Stimulated activated naive CD8-positive, alpha-beta T cell treated with anti-CD3 and anti-CD28 coated beads, Interleukin-15, Interleukin-2, amounts not matched to agents 100 ng/mL and 50 ng/mL, for 24 hours (primary cell): ENCODE data around the gene CCR4.
"Not testable (repeated sequence)": the region's sequence is repeated elsewhere in the genome, so short reads cannot be mapped to it uniquely, and the experiment has no call there.

Experiments
- H3K27ac Mint-ChIP-seq: one replicate; pipeline ENCODE4 v1.8.0; 2021; ENCODE audit warnings: mild to moderate bottlenecking, mixed read lengths
- H3K27me3 Mint-ChIP-seq: one replicate; pipeline ENCODE4 v1.8.0; 2021; ENCODE audit warnings: mixed read lengths
- H3K36me3 Mint-ChIP-seq: one replicate; pipeline ENCODE4 v1.8.0; 2021; ENCODE audit warnings: low read depth, mixed read lengths
- H3K4me1 Mint-ChIP-seq: one replicate; pipeline ENCODE4 v1.8.0; 2021; ENCODE audit warnings: low read depth, mixed read lengths
- H3K4me3 Mint-ChIP-seq: one replicate; pipeline ENCODE4 v1.8.0; 2021; ENCODE audit warnings: mild to moderate bottlenecking, mixed read lengths
- H3K9me3 Mint-ChIP-seq: one replicate; pipeline ENCODE4 v1.8.0; 2021; ENCODE audit warnings: mixed read lengths

Gene CCR4

DNA sequence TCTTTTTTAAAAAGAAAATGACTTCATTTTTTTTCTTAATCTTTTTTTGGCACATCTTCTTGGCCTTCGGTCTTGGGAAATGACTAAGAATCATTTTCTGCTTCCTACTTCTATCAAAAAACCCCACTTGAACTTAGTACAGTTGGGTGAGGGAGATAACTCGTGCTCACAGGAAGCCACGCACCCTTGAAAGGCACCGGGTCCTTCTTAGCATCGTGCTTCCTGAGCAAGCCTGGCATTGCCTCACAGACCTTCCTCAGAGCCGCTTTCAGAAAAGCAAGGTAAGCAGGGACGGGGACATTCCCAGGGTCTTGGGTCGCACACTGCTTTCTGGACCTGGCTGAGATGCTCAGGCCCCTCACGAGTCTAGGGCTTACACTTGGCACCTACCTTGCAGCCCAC lies at the start of gene CCR4:
TSS of gene CCR4 (plus strand) at position 235 of the 402 bp plus-strand sequence. CDS start 1,779 bp downstream, outside the sequence.
- Mint-ChIP-seq H3K4me1 (peaks cover 48% of the 10 kb centered on the region), H3K27me3 (no peaks in the 10 kb centered on the region), H3K36me3 (peaks cover 7% of the 10 kb centered on the region), H3K27ac (peak within 1 kb of the TSS; percentile 86), H3K4me3 (peak within 1 kb of the TSS; percentile 74), H3K9me3 (no peaks in the 10 kb centered on the region)

DNA sequence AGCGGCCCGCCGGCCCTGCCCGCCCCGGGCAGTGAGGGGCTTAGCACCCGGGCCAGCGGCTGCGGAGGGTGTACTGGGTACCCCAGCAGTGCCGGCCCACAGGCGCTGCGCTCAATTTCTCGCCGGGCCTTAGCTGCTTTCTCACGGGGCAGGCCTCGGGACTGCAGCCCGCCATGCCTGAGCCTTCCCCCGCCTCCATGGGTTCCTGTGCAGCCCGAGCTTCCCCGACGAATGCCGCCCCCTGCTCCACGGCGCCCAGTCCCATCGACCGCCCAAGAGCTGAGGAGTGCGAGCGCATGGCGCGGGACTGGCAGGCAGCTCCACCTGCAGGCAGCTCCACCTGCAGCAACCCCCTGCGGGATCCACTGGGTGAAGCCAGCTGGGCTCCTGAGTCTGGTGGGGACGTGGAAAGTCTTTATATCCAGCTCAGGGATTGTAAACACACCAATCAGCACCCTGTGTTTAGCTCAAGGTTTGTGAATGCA lies 48.5 kb upstream of the CCR4 start:
- not testable (repeated sequence) for H3K9me3 Mint-ChIP-seq, H3K27ac Mint-ChIP-seq, H3K4me1 Mint-ChIP-seq, H3K36me3 Mint-ChIP-seq
- H3K27me3 Mint-ChIP-seq: peaks cover 23% of the 10 kb centered on the region
- peak overlapping the region; percentile 43 for H3K4me3 Mint-ChIP-seq

DNA sequence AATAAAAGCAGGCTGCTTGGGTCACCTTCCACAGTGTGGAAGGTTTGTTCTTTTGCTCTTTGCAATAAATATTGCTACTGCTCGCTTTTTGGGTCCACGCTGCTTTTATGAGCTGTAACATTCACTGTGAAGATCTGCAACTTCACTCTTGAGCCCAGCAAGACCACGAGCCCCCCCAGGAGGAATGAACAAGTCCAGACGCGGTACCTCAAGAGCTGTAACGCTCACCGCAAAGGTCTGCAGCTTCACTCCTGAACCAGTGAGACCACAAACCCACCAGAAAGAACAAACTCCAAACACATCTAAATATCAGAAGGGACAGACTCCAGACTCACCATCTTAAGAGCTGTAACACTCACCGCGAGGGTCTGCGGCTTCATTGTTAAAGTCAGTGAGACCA lies 47.5 kb upstream of the CCR4 start:
- Mint-ChIP-seq H3K27me3 (peaks cover 19% of the 10 kb centered on the region), H3K36me3 (no peaks in the 10 kb centered on the region), H3K27ac (no peak overlapping the region), H3K4me3 (no peak overlapping the region), H3K9me3 (no peaks in the 10 kb centered on the region), H3K4me1 (peaks cover 4% of the 10 kb centered on the region)

DNA sequence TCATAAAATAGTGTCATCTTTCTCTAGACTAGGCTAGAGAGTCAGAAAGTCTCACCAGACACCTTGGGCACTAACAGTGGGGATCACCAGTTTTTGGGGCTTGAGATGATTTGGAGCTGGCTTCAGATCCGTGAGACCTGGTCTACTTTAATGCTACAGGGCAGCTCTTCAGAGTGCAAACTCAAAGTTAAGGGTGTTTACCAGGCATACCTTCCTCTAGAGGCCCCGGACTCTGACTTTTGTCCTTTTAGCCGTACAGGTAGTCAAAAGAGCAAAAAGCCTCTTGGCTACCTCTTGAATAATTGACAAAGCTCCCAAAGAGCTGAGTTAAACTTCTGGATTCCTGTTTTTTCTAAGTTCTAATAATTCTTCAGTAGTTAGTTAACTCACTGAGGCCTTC lies 41.4 kb upstream of the CCR4 start:
- H3K36me3 Mint-ChIP-seq: no peaks in the 10 kb centered on the region
- no peak overlapping the region for H3K4me3 Mint-ChIP-seq
- no peak overlapping the region for H3K27ac Mint-ChIP-seq
- no peaks in the 10 kb centered on the region for H3K4me1 Mint-ChIP-seq
- no peaks in the 10 kb centered on the region for H3K27me3 Mint-ChIP-seq
- no peaks in the 10 kb centered on the region for H3K9me3 Mint-ChIP-seq

DNA sequence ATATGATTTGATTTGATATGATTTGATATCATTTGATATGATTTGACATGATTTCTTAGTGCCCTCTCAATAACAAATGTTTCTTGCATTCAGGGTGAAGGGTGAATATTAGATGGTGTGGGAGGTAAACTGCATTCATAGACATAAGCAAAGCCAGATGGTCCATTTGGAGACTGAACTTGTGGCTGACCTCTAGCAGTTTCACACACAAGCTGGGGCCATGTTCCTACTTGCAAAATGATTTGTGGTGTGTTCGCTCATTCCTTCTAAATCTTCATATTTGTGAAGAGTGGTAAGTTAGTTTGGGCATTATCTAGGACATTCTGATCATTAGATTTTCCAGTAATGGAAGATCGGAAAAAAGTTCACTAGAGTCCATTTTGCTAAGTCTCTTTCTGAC lies 40.5 kb upstream of the CCR4 start:
- no peak overlapping the region for H3K27ac Mint-ChIP-seq
- no peaks in the 10 kb centered on the region for H3K4me1 Mint-ChIP-seq

DNA sequence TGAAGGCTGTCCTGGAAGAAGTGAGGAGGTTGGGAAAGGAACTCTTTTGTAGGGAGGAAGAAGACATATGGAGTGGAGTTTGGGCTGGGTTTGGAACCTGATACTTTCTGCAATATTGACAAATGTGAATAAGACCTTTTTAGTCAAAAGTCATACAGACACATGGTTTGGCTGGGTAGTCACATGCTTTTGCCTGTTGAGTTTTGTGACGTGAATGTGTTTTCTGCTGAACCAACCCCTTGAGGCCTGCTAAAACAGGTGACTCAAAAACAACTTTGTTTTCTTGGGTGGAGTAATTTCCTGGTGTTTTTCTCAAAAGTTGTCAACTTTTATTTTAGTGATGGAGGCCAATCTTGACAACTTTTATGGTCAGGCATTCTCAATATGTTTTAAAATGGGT lies 39.4 kb upstream of the CCR4 start:
- Mint-ChIP-seq H3K27ac (no peak overlapping the region), H3K4me3 (no peak overlapping the region), H3K4me1 (no peaks in the 10 kb centered on the region)

More for the DNA sequence above, 40.5 kb upstream of the CCR4 start:
- H3K9me3 Mint-ChIP-seq: no peaks in the 10 kb centered on the region
- no peaks in the 10 kb centered on the region for H3K36me3 Mint-ChIP-seq
- H3K4me3 Mint-ChIP-seq: no peak overlapping the region
- no peaks in the 10 kb centered on the region for H3K27me3 Mint-ChIP-seq

DNA sequence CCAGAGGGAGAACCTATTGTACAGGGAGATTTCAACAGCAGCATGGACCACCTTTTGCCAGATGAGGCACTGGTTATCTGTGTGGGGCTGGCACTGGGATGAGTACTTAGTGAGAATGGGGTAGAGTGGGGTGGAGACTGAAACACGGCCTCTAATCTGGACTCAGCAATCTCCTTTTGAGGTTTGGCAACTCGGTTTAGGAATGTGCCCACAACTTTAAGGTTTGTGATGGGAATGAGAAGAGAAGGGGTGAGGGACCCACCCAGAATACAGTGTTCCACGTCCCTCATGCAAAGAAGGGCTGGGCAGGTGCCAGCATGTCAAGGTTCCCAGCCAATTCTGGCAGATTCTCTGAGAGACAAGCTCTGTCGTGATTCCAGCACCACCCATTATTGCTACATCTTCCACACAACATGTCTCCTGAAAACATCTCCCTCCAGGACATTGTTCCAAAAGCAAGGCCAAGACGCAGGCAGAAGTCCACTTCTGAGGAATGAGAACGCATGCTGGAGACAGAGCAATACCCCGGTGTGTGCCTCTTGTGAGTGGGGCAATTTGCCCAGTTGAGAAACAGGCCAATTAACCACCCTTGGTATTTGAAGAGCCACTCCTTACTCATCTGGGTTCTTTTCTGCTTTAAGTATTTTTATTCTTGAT lies 37.5 kb upstream of the CCR4 start:
- no peaks in the 10 kb centered on the region for H3K4me1 Mint-ChIP-seq
- no peak overlapping the region for H3K4me3 Mint-ChIP-seq
- H3K9me3 Mint-ChIP-seq: no peaks in the 10 kb centered on the region
- no peak overlapping the region for H3K27ac Mint-ChIP-seq
- peaks cover 2% of the 10 kb centered on the region for H3K27me3 Mint-ChIP-seq
- no peaks in the 10 kb centered on the region for H3K36me3 Mint-ChIP-seq

More for the DNA sequence above, 39.4 kb upstream of the CCR4 start:
- Mint-ChIP-seq H3K36me3 (no peaks in the 10 kb centered on the region), H3K27me3 (no peaks in the 10 kb centered on the region), H3K9me3 (no peaks in the 10 kb centered on the region)

DNA sequence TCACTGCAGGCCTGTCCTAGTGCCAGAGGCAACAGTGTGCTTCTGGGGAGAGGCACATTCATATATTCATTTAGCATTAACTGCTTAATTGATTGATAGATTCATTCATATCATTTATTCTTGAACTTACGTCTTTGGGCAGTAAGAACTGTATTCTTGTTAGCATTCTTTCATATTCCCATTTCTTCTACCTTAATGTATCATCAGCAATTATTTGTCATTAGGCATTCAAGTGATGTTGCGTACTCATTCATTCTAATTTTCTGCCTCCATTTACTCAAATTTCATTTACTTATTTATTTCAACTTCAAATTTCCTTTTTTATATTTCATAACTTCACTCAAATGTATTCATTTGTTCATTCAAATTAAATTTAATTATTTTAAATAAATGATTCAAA lies 31.5 kb upstream of the CCR4 start:
- Mint-ChIP-seq H3K4me1 (no peaks in the 10 kb centered on the region), H3K9me3 (no peaks in the 10 kb centered on the region)

DNA sequence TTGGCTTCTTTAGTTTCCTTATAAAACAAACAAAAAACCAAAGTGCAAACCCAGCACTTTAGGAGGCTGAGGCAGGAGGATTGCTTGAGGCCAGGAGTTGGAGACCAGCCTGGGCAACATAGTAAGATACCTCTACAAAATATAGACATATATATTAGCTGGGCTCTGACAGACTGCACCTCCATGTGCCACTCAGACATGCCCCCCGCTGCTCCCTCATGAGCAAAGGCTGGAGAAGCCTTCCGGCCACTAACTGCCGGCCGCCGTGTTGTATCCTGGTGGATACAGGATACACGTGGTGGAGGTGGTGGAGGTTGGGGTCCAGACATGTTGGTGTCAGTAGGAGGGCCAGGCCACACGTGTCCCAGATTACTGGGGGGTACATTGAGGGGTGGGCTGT lies 29.4 kb upstream of the CCR4 start:
- H3K9me3 Mint-ChIP-seq: no peaks in the 10 kb centered on the region
- no peak overlapping the region for H3K27ac Mint-ChIP-seq
- H3K36me3 Mint-ChIP-seq: no peaks in the 10 kb centered on the region
- H3K4me3 Mint-ChIP-seq: no peak overlapping the region
- no peaks in the 10 kb centered on the region for H3K4me1 Mint-ChIP-seq
- peaks cover 13% of the 10 kb centered on the region for H3K27me3 Mint-ChIP-seq

More for the DNA sequence above, 31.5 kb upstream of the CCR4 start:
- H3K4me3 Mint-ChIP-seq: no peak overlapping the region
- H3K36me3 Mint-ChIP-seq: no peaks in the 10 kb centered on the region
- peaks cover 11% of the 10 kb centered on the region for H3K27me3 Mint-ChIP-seq
- H3K27ac Mint-ChIP-seq: no peak overlapping the region

DNA sequence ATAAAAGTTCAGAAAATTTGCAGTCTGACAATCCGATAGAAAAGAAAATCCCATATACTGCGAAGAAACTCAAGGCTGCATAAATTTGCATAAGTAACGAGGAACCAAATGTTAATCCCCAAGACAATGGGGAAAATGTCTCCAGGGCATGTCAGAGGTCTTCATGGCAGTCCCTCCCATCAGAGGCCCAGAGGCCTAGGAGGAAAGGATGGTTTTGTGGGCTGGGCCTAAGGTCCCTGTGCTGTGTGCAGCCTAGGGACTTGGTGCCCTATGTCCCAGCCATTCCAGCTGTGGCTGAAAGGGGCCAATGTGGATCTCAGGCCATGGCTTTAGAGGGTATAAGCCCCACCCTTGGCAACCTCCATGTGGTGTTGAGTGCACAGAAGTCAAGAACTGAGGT lies 21.3 kb upstream of the CCR4 start:
- H3K4me1 Mint-ChIP-seq: no peaks in the 10 kb centered on the region
- no peaks in the 10 kb centered on the region for H3K36me3 Mint-ChIP-seq
- H3K27me3 Mint-ChIP-seq: peaks cover 8% of the 10 kb centered on the region
- H3K4me3 Mint-ChIP-seq: no peak overlapping the region
- no peaks in the 10 kb centered on the region for H3K9me3 Mint-ChIP-seq
- H3K27ac Mint-ChIP-seq: no peak overlapping the region

DNA sequence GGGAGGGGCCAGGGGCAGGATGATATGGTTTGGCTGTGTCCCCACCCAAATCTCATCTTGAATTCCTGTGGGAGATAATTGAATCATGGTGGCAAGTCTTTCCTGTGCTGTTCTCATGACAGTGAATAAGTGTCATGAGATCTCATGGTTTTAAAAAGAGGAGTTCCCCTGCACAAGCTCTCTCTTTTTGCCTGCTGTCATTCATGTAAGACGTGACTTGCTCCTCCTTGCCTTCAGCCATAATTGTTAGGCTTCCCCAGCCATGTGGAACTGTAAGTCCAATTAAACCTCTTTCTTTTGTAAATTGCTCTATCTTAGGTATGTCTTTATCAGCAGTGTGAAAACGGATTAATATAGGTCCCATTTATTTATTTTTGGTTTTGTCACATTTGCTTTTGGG lies 20.2 kb upstream of the CCR4 start:
- not testable (repeated sequence) for H3K36me3 Mint-ChIP-seq, H3K4me3 Mint-ChIP-seq, H3K4me1 Mint-ChIP-seq, H3K27ac Mint-ChIP-seq, H3K9me3 Mint-ChIP-seq
- peaks cover 11% of the 10 kb centered on the region for H3K27me3 Mint-ChIP-seq

DNA sequence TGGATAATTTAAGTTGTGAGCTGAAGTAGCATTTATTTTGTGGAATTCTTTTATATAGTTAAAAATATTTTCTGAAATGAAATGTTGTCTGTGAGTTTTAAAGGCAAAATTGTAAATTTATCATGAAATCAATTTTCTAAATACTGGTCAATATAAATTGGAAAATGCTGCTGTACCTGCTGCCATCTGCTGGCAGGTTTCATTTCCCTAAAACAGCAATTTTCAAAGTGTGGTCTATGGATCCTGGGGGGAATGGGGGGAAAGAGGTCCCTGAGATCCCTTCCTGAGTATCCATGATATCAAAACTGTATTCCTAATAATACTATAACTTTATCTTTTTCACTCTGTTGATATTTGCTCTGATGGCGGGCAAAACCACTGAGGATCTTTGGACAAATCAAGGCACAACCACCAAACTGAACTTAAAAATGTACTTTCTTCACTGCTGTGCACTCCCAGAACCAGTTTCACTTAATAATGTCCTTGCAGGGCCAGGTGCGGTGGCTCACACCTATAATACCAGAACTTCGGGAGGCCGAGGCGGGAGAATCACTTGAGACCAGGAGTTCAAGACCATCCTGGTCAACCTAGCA lies 17.2 kb upstream of the CCR4 start:
- H3K4me3 Mint-ChIP-seq: no peak overlapping the region
- no peak overlapping the region for H3K27ac Mint-ChIP-seq
- H3K27me3 Mint-ChIP-seq: peaks cover 7% of the 10 kb centered on the region
- no peaks in the 10 kb centered on the region for H3K4me1 Mint-ChIP-seq
- no peaks in the 10 kb centered on the region for H3K9me3 Mint-ChIP-seq
- no peaks in the 10 kb centered on the region for H3K36me3 Mint-ChIP-seq

DNA sequence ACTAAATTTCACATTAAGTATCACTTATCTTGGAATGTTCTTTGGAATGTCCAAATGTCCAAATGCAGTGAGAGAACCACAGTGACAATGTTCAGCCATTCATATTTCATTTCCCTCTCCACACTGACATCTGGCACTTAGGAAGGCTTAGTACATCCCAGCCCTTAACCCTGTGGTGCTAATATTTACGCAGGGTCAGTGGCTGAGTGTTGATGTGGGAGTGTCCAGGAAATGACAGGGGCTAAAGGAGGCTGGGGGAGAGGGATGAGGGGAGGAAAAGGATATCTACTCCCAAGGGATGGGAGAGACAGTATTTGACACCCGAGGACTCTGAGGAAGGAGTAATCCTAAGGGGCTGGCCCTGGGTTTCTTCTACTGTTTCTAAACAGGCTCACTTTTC lies 14.1 kb upstream of the CCR4 start:
- Mint-ChIP-seq H3K4me1 (no peaks in the 10 kb centered on the region), H3K27me3 (peaks cover 3% of the 10 kb centered on the region), H3K27ac (no peak overlapping the region), H3K9me3 (no peaks in the 10 kb centered on the region), H3K36me3 (no peaks in the 10 kb centered on the region), H3K4me3 (no peak overlapping the region)

DNA sequence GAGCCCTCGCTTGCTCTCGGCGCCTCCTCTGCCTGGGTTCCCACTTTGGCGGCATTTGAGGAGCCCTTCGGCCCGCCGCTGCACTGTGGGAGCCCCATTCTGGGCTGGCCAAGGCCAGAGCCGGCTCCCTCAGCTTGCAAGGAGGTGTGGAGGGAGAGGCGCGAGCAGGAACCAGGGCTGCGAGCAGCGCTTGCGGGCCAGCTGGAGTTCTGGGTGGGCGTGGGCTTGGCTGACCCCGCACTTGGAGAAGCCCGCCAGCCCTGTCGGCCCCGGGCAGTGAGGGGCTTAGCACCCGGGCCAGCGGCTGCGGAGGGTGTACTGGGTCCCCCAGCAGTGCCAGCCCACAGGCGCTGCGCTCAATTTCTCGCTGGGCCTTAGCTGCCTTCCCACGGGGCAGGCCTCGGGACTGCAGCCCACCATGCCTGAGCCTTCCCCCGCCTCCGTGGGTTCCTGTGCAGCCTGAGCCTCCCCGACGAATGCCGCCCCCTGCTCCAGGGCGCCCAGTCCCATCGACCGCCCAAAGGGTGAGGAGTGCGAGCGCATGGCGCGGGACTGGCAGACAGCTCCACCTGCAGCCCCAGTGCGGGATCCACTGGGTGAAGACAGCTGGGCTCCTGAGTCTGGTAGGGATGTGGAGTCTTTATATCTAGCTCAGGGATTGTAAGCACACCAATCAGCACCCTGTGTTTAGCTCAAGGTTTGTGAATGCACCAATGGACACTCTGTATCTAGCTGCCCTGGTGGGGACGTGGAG lies 11.7 kb upstream of the CCR4 start:
- H3K4me3 Mint-ChIP-seq, H3K9me3 Mint-ChIP-seq, H3K36me3 Mint-ChIP-seq, H3K27me3 Mint-ChIP-seq, H3K4me1 Mint-ChIP-seq, H3K27ac Mint-ChIP-seq: not testable (repeated sequence)

DNA sequence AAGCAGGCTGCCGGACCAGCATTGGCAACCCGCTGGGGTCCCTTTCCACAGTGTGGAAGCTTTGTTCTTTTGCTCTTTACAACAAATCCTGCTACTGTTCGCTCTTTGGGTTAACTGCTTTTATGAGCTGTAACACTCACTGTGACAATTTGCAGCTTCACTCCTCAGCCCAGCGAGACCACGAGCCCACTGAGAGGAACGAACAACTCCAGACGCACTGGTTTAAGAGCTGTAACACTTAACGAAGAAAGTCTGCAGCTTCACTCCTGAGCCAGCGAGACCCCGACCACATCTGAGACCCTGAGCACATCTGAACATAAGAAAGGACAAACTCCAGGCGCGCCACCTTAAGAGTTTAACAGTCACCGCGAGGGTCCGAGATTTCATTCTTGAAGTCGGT lies 10.7 kb upstream of the CCR4 start:
- Mint-ChIP-seq H3K27ac (no peak overlapping the region), H3K4me3 (no peak overlapping the region), H3K9me3 (no peaks in the 10 kb centered on the region), H3K36me3 (no peaks in the 10 kb centered on the region), H3K27me3 (peaks cover 2% of the 10 kb centered on the region), H3K4me1 (no peaks in the 10 kb centered on the region)
